H54 (cell line): ENCODE data around the gene PRR5L.
"Not testable (repeated sequence)": the region's sequence is repeated elsewhere in the genome, so short reads cannot be mapped to it uniquely, and the experiment has no call there.

ENCODE experiments used
- DNase-seq: peaks from one replicate; pipeline ENCODE4 v3.0.0; 2011; ENCODE audit warnings: low spot score, mixed read lengths; ENCODE audit not compliant: insufficient read length
- FAIRE-seq: peaks from 3 replicates; lab custom pipeline; 2011; peaks lifted over from hg19 to GRCh38; lab: Jason Lieb, UNC
- POLR2A ChIP-seq: IDR thresholded peaks from 2 replicates; pipeline ENCODE4 v1.6.1; 2011; ENCODE audit warnings: low read depth, mild to moderate bottlenecking, low read length

PRR5L gene

GRCh38 chr11:36469881-36470802 lies 174.1 kb downstream of the PRR5L start:
- TF ChIP-seq POLR2A = no peak
- no peak for FAIRE-seq

DNA sequence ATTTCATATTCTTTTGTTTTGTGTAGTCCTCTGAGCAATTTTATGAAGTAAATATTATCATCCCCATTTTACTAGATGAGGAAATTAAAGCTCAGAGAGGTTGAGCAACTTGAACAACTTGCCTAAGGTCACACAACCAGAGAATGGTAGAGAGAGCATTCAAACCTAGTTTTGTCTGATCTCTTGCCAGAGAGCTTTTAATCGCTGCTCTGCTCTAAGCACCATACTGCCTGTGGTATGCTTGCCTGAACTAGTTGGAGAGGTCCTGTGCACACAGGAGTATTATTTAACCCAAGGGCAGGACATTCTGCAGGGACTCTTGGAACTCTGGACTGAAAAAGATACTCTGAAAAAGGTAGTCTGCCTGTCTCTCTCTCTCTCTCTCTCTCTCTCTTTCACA lies 175.5 kb downstream of the PRR5L start:
- no peak for FAIRE-seq
- TF ChIP-seq POLR2A = no peak
- DNase-seq = no peak

More at GRCh38 chr11:36469881-36470802, 174.1 kb downstream of the PRR5L start:
- no peak for DNase-seq

DNA sequence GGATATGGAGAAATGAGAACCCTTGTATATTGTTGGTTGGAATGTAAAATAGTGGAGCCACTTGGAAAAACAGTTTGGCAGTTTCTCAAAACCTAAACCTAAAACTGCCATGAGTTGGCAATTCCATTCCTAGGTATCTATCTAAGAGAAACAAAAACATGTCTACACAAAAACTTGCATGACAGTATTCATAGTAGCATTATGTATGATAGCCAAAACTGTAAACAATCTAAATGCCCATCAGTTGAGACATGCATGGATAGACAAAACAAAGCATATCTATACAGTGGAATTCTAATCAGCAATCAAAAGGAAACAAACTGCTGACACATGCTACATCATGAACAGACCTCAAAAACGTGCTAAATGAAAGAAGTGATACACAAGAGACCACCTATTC lies 179.1 kb downstream of the PRR5L start:
- peak; percentile 38 for FAIRE-seq
- no peak for DNase-seq
- no peak for TF ChIP-seq POLR2A

- DNase-seq = no peak
- peak; percentile 83 for FAIRE-seq
- TF ChIP-seq POLR2A = no peak
Measured at GRCh38 chr11:36478700-36479329, 182.7 kb downstream of the PRR5L start.

DNA sequence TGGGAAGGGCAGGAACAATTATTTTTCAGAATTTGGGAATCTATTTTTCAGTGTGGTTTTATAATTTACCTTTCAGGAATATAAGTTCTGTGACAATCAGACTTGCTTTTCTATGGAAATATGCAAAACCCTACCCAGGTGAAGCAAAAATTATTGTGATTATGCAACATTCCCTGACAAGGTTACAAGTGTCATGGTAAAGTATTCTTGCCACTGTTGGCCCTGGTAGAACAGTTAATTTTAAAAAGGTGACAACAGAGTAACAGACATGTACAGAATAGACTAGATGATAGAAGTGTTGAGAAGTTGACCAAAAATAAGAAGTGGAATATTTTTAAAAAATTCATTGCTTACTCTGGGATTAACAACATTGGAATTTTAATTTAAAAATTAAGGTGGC lies 184.7 kb downstream of the PRR5L start:
- DNase-seq (no peak), FAIRE-seq (no peak)
- no peak for TF ChIP-seq POLR2A

DNA sequence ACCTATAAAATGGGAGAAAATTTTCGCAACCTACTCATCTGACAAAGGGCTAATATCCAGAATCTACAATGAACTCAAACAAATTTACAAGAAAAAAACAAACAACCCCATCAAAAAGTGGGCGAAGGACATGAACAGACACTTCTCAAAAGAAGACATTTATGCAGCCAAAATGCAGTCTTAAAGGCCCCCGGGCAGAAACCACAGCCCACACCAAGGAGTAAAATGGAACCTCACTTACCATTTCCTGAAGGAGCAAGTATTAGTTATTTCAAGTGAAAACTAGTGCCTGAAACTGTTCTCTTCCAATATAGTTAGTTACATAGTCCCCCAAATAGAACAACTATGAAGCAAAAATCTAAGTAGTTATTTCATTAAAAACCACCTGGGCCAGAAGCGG lies 187.0 kb downstream of the PRR5L start:
- DNase-seq, FAIRE-seq: not testable (repeated sequence)

GRCh38 chr11:36485298-36486002 lies 189.4 kb downstream of the PRR5L start:
- DNase-seq = no peak
- FAIRE-seq = no peak
- no peak for TF ChIP-seq POLR2A

GRCh38 chr11:36487619-36488018 lies 191.5 kb downstream of the PRR5L start:
- no peak for DNase-seq
- no peak for TF ChIP-seq POLR2A
- no peak for FAIRE-seq

- no peak for FAIRE-seq
- no peak for DNase-seq
- TF ChIP-seq POLR2A = no peak
Measured at GRCh38 chr11:36488096-36488495, 192.0 kb downstream of the PRR5L start.

GRCh38 chr11:36490026-36490806 lies 194.1 kb downstream of the PRR5L start:
- FAIRE-seq = peak; percentile 27
- DNase-seq = no peak
- TF ChIP-seq POLR2A = no peak

DNA sequence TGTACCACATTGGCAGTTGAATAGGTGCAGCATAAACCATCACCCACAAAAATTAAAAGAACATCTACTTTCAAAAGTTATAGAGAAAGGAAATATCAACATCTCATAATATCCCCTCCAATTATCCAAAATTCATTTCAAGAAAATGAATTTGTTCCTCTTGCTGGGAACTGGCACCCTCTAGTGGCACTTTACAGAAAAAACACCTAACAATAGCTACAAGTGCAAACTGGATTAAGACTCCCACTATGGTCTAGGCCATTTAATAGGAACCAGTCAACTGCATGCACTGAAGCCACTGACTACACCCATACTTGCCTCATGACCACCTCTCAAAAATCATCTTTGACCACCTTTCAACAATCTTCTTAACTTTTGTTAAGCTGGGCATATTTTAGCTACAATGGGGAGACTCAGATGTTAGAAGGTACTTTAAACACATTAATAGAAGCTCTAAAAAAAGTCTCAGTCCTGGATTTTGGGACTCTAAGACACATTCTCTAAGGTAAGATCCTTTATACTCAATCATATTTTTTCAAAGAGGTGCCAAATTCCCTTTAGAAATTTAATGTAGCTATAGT lies 196.7 kb downstream of the PRR5L start:
- TF ChIP-seq POLR2A = no peak
- FAIRE-seq = peak; percentile 91
- DNase-seq = no peak

GRCh38 chr11:36493332-36493731 lies 197.2 kb downstream of the PRR5L start:
- no peak for TF ChIP-seq POLR2A
- DNase-seq (no peak), FAIRE-seq (no peak)

- no peak for DNase-seq
- TF ChIP-seq POLR2A = no peak
- FAIRE-seq = no peak
Measured at GRCh38 chr11:36498721-36499120, 202.6 kb downstream of the PRR5L start.
